ENCODE measurements around the gene SPR.
A peak's percentile ranks its signal among the peaks of the same experiment; 100 is the strongest.

GRCh38 chr2:72934683-72935610, 47.7 kb downstream of the SPR start:
- TF ChIP-seq RAD21 (IDR thresholded peaks at IDR 0.05; ENCODE audit: low read length): peak; percentile 38; the same call in 1 of the 2 replicates
- no peak for TF ChIP-seq GABPA (IDR thresholded peaks at IDR 0.05; ENCODE audit: low read depth)
- TF ChIP-seq FOXJ3 (CRISPR knock-in tag; IDR thresholded peaks at IDR 0.05): no peak
- no peak for TF ChIP-seq MXI1 (IDR thresholded peaks at IDR 0.05; ENCODE audit: low read depth, low read length)
